Esophagus squamous epithelium (tissue), 4 donors: ENCODE measurements around the gene MAP3K7CL.

Experiments
- POLR2A ChIP-seq, 4 donors: fragments of 450-650 bp; IDR thresholded peaks; one replicate each; pipeline ENCODE4 v1.6.1; 2017; ENCODE audit warnings: antibody characterized with exemption in 4 of 4, mild to moderate bottlenecking in 4 of 4, moderate library complexity in 3 of 4
- TF ChIP-seq, protein P1 (sequence below), 6 experiments: fragments of 450-650 bp in 4 of 6; fragments of 200-600 bp in 2 of 6; sonication (generic) in 2 of 6; IDR thresholded peaks; one replicate each; pipeline ENCODE4 v1.5.1; 2016 to 2019; ENCODE audit warnings: antibody characterized with exemption in 6 of 6, mild to moderate bottlenecking in 4 of 6, moderate library complexity in 4 of 6

DNA sequence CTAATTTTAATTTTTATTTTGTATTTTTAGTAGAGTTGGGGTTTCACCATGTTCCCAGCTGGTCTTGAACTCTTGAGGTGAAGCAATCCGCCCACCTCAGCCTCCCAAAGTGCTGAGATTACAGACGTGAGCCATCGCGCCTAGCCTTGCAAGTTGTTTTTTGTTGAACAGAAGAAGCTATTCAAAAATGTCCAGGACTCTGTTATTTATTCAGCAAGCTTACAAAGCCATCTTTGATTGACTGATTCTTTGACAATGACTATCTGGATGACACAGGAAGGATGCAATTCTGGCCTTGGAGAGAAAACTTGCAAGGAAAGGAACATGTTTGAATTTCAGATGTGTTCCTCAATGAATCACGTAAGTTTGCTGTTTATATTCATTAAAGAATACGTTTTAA lies 63.5 kb downstream of the MAP3K7CL start:
- TF ChIP-seq, protein P1, sequence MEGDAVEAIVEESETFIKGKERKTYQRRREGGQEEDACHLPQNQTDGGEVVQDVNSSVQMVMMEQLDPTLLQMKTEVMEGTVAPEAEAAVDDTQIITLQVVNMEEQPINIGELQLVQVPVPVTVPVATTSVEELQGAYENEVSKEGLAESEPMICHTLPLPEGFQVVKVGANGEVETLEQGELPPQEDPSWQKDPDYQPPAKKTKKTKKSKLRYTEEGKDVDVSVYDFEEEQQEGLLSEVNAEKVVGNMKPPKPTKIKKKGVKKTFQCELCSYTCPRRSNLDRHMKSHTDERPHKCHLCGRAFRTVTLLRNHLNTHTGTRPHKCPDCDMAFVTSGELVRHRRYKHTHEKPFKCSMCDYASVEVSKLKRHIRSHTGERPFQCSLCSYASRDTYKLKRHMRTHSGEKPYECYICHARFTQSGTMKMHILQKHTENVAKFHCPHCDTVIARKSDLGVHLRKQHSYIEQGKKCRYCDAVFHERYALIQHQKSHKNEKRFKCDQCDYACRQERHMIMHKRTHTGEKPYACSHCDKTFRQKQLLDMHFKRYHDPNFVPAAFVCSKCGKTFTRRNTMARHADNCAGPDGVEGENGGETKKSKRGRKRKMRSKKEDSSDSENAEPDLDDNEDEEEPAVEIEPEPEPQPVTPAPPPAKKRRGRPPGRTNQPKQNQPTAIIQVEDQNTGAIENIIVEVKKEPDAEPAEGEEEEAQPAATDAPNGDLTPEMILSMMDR (IDR thresholded peaks at IDR 0.05): no peak
- TF ChIP-seq POLR2A (IDR thresholded peaks at IDR 0.05): no peak
